Neutrophil (primary cell): Measurements from ENCODE around the gene KBTBD4.

ENCODE experiments used
- H3K27ac ChIP-seq: fragments of 200-600 bp; sonication (generic); 2 replicates; pipeline ENCODE4 v1.5.1; 2016; ENCODE audit warnings: mild to moderate bottlenecking, moderate library complexity
- H3K27me3 ChIP-seq: fragments of 200-600 bp; sonication (generic); 2 replicates; pipeline ENCODE4 v1.6.0; 2016; ENCODE audit warnings: mild to moderate bottlenecking
- H3K36me3 ChIP-seq: fragments of 200-600 bp; sonication (generic); 2 replicates; pipeline ENCODE4 v1.5.1; 2017
- H3K4me1 ChIP-seq, 2 experiments: fragments of 200-600 bp in 1 of 2; sonication (generic) in 1 of 2; 1 replicate in 1 of 2; 2 replicates in 1 of 2; pipeline versions ENCODE4 v1.5.1 to v1.6.1; 2013 to 2016; ENCODE audit warnings: low read depth in 1 of 2, low read length in 1 of 2, mild to moderate bottlenecking in 1 of 2, moderate library complexity in 1 of 2; ENCODE audit not compliant: control insufficient read depth in 1 of 2, insufficient read depth in 1 of 2
- H3K4me3 ChIP-seq, 2 experiments: fragments of 200-600 bp in 1 of 2; sonication (generic) in 1 of 2; 1 replicate in 1 of 2; 2 replicates in 1 of 2; pipeline ENCODE4 v1.5.1; 2013 to 2016; ENCODE audit warnings: low read depth in 1 of 2, low read length in 1 of 2, mild to moderate bottlenecking in 1 of 2, moderate library complexity in 1 of 2
- H3K9me3 ChIP-seq: fragments of 200-600 bp; sonication (generic); 2 replicates; pipeline ENCODE4 v1.5.1; 2016
- TF ChIP-seq, protein P1 (sequence below): fragments of 200-600 bp; sonication (generic); IDR thresholded peaks from 2 replicates; pipeline ENCODE4 v1.5.1; 2016; ENCODE audit warnings: antibody characterized with exemption

Gene KBTBD4

DNA sequence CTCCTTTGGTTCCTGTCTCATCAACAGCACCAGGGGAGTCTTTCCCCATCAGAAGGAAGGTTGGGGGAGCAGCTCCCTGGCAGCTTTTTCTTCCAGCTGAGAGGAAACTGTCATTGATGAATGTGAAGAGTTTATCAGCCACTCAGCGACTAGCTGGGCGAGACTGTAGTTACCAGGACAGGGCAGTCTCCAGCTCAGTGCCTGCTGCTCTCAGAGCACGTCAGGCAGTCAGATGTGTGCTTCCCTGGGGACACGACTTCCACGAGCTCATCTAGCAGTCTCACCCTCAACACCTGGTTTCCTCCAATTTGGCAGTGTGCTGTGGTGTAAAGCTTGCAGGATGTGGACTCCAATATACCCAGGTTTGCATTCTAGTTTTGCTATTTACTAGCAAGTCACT lies 28.0 kb upstream of the KBTBD4 start:
- no peak overlapping the region for H3K27ac ChIP-seq
- TF ChIP-seq, protein P1, sequence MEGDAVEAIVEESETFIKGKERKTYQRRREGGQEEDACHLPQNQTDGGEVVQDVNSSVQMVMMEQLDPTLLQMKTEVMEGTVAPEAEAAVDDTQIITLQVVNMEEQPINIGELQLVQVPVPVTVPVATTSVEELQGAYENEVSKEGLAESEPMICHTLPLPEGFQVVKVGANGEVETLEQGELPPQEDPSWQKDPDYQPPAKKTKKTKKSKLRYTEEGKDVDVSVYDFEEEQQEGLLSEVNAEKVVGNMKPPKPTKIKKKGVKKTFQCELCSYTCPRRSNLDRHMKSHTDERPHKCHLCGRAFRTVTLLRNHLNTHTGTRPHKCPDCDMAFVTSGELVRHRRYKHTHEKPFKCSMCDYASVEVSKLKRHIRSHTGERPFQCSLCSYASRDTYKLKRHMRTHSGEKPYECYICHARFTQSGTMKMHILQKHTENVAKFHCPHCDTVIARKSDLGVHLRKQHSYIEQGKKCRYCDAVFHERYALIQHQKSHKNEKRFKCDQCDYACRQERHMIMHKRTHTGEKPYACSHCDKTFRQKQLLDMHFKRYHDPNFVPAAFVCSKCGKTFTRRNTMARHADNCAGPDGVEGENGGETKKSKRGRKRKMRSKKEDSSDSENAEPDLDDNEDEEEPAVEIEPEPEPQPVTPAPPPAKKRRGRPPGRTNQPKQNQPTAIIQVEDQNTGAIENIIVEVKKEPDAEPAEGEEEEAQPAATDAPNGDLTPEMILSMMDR: no peak

GRCh38 chr11:47605921-47606320 lies 27.2 kb upstream of the KBTBD4 start:
- Histone ChIP-seq H3K36me3 (peaks cover 13% of the 10 kb centered on the region), H3K27me3 (no peaks in the 10 kb centered on the region), H3K27ac (no peak overlapping the region), H3K4me3 (no peak overlapping the region), H3K4me1 (no peaks in the 10 kb centered on the region), H3K9me3 (no peaks in the 10 kb centered on the region)
- TF ChIP-seq, protein P1: no peak

More for the DNA sequence above, 28.0 kb upstream of the KBTBD4 start:
- Histone ChIP-seq H3K9me3 (no peaks in the 10 kb centered on the region), H3K4me3 (no peak overlapping the region), H3K4me1 (no peaks in the 10 kb centered on the region), H3K27me3 (no peaks in the 10 kb centered on the region), H3K36me3 (peaks cover 17% of the 10 kb centered on the region)

DNA sequence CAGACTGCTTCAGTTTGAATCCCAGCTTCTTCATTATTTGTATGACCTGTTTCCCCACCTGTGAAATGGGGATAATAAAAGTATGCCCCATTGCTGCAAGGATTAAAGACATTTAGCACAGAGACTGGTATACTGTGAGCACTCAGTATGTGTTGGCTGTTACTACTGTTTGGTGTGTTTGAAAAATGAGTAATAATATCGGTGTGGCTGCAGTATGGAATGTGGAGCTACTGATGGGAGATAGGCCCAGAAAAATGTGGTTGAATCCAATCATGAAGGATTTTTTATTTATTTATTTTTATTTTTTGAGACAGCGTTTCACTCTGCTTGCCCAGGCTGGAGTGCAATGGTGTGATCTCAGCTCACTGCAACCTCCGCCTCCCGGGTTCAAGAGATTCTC lies 24.5 kb upstream of the KBTBD4 start:
- TF ChIP-seq, protein P1: no peak
- Histone ChIP-seq H3K4me3 (no peak overlapping the region), H3K27ac (no peak overlapping the region), H3K9me3 (no peaks in the 10 kb centered on the region), H3K4me1 (no peaks in the 10 kb centered on the region), H3K36me3 (peaks cover 4% of the 10 kb centered on the region), H3K27me3 (no peaks in the 10 kb centered on the region)

DNA sequence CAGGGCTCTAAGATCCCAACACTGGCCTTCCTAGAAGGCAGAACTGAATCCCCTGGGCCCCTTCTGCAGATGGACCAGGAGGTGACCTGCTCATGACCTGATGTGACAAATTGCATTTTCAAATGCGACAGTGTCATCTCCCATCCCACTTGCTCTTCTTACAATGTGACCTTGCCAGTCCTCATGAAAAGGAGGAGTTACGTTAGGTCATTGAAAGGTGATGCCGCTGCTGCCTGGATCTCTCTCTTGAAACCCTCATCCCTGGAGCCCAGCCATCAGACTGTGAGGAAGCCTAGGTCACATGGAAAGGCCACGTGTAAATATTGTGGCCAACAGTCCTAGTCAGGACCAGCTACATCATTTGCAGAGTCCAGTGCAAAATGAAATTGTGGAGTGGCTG lies 21.1 kb upstream of the KBTBD4 start:
- Histone ChIP-seq H3K27ac (no peak overlapping the region), H3K4me3 (no peak overlapping the region), H3K9me3 (no peaks in the 10 kb centered on the region), H3K36me3 (no peaks in the 10 kb centered on the region), H3K27me3 (peaks cover 9% of the 10 kb centered on the region), H3K4me1 (no peaks in the 10 kb centered on the region)
- TF ChIP-seq, protein P1: no peak

- Histone ChIP-seq H3K27ac (no peak overlapping the region), H3K27me3 (peaks cover 43% of the 10 kb centered on the region), H3K9me3 (no peaks in the 10 kb centered on the region), H3K4me3 (no peak overlapping the region), H3K4me1 (peaks cover 15 to 22% of the 10 kb centered on the region in 2 experiments), H3K36me3 (no peaks in the 10 kb centered on the region)
- TF ChIP-seq, protein P1: no peak
Observed at GRCh38 chr11:47595967-47596366, 17.2 kb upstream of the KBTBD4 start.

DNA sequence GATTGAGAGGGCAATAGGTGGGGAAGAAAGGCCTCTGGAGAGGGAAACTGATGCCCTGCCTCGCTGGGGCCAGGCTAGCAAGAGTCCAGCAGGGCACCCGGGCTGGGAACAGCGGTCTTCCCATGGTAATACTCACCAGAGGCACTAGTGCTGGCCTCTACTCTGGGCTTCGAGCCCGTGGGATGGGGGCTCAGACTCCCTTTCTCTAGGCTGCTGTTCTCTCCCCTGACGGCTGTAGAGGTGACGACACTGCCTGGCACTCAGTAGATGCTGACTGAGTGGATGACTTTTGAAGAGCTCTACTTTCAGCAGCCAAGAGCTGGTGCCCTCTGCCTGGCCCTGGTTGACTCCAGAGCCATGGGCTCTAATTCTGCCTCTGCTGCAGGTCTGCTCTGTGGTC lies 16.3 kb upstream of the KBTBD4 start:
- H3K4me3 ChIP-seq: no peak overlapping the region
- no peaks in the 10 kb centered on the region for H3K9me3 ChIP-seq
- H3K27ac ChIP-seq: no peak overlapping the region
- peaks cover 15 to 22% of the 10 kb centered on the region in 2 experiments for H3K4me1 ChIP-seq
- no peaks in the 10 kb centered on the region for H3K36me3 ChIP-seq
- TF ChIP-seq, protein P1: no peak
- peaks cover 43% of the 10 kb centered on the region for H3K27me3 ChIP-seq
